Measurements from ENCODE around the gene NUFIP2.
"Not testable (repeated sequence)": the region's sequence is repeated elsewhere in the genome, so short reads cannot be mapped to it uniquely, and the experiment has no call there.

Gene NUFIP2

DNA sequence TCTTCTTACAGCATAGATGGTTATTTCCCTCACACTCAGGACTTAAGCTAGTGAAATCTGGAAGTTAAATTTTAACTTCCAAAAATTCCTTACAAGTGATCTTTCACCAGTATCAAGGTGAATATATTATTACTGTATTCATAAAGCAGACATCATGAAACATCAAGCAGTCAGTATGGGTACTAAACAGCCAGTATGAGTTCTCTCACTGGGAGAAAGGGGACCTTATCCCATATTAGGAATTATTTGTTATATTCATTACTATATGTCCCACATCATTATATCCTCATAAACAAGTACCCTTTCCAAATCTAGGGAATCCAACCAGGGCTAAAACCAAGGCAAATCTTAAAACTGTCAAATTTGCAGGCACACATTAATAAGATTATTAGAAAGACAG, 15.3 kb downstream of the NUFIP2 start:
- DNase-seq, result no peak

- DNase-seq, result no peak
Observed at GRCh38 chr17:29273924-29274323, 20.0 kb downstream of the NUFIP2 start.

GRCh38 chr17:29271980-29272379, 22.0 kb downstream of the NUFIP2 start:
- DNase-seq, result not testable (repeated sequence)

- no peak for DNase-seq
Observed at GRCh38 chr17:29263916-29264315, 30.0 kb downstream of the NUFIP2 start.

DNA sequence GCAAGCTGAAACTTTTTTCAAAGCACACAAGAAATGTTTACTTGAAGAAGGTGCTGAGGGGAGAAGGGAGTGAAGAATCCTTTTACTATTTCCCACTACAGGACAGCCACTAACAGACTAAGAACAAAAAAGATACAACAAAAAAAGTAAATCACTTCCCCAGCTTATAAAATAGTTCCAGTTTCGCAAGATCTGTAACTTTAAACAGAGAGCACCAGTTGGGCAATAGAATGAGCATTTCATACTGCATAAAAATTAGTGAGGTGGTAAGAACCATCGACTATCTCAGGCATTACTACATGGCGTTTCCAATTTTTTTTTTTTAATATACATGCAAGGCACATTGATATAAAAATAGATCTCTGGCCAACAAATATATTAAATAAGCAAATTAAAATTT, 36.2 kb downstream of the NUFIP2 start:
- peak; percentile 58 for DNase-seq

- peak; percentile 68 for DNase-seq
Observed at GRCh38 chr17:29256735-29257466, 37.0 kb downstream of the NUFIP2 start.

DNA sequence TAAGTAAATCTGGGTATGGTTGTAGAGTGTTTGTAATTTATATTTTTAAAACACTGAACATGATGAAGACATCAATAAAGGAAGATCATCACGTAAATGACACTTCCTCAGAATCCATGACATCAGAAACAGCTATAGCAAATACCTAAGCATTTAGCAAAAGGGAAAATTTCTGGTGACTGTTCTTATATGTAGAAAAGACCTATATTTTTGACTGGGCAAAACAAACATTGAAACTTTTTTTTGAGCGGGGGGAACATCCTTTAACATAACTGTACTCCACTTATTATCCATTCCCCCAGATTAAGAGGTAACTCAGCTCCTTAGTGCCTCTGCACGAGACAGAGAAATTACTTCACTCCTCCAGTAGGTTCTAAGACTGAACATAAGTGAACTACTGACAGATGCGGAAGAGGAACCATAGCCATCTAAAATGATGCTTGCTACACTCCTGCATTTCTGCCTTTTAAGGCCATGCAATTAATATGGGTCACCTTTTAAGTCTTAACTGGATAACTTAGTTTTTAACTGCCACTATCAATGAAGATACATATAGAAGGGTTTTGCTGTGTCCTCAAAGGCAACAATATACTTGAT, 37.9 kb downstream of the NUFIP2 start:
- peak; percentile 32 for DNase-seq

- no peak for DNase-seq
Observed at GRCh38 chr17:29253037-29253436, 40.9 kb downstream of the NUFIP2 start.

- peak; percentile 40 for DNase-seq
Observed at GRCh38 chr17:29252101-29252791, 41.7 kb downstream of the NUFIP2 start.

DNA sequence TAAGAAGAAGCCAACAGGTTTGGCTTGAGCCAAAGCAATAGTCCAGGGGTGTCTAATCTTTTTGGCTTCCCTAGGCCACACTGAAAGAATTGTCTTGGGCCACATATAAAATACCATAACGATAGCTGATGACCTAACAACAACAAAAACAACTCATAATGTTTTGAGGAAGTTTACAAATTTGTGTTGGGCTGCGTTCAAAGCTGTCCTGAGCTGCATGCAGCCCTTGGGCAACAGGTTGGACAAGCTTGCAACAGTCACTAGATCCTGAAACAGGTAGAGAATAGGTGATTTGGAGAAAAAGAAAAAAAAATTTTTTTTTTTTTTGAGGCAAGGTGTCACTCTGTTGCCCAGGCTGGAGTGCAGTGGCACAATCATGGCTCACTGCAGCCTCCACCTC, 42.8 kb downstream of the NUFIP2 start:
- DNase-seq, result no peak

- DNase-seq, result peak; percentile 71
Observed at GRCh38 chr17:29250666-29251065, 43.3 kb downstream of the NUFIP2 start.

DNA sequence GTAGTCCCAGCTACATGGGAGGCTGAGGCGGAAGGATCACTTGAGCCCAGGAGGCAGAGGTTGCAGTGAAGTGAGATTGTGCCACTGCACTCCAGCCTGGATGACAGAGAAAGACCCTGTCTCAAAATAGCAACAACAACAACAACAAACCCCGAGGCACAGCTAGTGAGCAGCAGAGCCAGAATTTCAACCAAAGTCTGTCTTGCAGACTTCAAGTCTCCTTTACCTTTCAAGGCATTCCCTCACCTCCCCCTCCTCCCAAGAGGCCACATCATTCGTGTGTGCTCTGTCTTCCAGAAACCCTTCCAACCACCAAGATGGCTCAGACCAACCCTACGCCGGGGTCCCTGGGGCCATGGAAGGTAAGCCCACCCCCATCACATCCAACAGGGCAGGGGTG, 45.1 kb downstream of the NUFIP2 start:
- DNase-seq, result no peak

GRCh38 chr17:29247219-29247618, 46.7 kb downstream of the NUFIP2 start:
- DNase-seq, result no peak

- DNase-seq, result no peak
Observed at GRCh38 chr17:29246628-29247027, 47.3 kb downstream of the NUFIP2 start, which contains the start of gene CRYBA1. Gene CRYBA1, plus strand, starts transcription at chr17:29246859. Its CDS starts 5 bp downstream, at chr17:29246864.

DNA sequence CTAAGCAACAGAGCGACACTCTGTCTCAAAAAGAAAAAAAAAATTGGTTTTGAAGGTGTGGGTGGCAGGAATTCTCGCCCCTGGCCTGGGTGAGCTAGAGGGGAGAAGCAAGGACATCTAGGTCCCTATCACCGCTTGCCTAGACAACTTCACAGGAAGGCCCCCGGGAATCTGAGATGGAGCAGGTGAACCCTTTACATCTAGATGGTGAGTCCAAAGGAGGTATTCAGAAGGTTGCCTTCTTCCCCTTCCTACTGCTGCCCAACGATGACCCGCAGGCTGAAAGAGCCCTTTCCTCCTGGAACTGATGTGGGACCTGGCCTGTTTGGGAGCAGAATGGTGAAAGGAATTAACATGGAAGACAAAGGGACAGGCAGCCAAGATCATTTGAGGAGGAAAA, 48.5 kb downstream of the NUFIP2 start:
- no peak for DNase-seq

- peak; percentile 52 for DNase-seq
Observed at GRCh38 chr17:29243792-29244191, 50.2 kb downstream of the NUFIP2 start.

- no peak for DNase-seq
Observed at GRCh38 chr17:29242790-29243189, 51.2 kb downstream of the NUFIP2 start.

DNA sequence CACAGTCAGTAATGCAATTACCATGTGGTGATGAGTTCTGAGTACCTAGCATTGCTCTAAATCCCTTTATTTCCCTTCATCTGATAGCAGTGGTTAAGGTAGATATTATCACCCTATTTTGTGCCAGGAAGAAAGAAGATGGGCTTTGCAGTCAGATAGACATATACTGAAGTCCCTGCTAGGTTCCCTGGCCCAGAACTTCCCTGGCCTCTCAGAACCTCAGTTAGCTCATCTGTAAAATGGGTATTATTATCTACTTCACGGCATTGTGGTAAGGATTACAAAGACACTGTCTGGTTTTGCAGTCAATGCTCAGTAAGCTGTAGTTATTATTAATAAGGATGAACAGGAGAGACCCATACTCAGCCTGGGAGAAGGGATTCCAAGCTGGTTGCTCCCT, 51.9 kb downstream of the NUFIP2 start:
- no peak for DNase-seq

GRCh38 chr17:29240968-29241963, 52.7 kb downstream of the NUFIP2 start:
- DNase-seq, result peak; percentile 98

DNA sequence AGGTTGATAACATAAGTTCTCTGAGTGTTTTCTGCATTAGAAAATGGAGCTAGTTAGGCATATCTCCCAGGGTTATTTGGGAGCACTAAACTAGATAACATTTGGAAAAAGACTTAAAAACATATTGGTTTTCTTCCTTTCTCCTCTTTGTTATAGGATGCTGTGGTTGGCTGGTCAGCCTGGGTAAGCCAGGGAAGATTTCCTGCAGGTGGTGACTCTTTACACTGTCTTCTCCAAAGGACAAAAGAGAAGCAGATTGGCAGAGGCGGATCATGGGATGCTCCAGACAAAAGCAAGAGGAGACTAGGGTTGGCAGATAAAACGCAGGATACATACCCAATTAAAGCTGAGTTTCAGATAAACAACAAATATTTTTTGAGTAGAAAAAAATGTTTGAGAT, 53.5 kb downstream of the NUFIP2 start:
- no peak for DNase-seq

DNA sequence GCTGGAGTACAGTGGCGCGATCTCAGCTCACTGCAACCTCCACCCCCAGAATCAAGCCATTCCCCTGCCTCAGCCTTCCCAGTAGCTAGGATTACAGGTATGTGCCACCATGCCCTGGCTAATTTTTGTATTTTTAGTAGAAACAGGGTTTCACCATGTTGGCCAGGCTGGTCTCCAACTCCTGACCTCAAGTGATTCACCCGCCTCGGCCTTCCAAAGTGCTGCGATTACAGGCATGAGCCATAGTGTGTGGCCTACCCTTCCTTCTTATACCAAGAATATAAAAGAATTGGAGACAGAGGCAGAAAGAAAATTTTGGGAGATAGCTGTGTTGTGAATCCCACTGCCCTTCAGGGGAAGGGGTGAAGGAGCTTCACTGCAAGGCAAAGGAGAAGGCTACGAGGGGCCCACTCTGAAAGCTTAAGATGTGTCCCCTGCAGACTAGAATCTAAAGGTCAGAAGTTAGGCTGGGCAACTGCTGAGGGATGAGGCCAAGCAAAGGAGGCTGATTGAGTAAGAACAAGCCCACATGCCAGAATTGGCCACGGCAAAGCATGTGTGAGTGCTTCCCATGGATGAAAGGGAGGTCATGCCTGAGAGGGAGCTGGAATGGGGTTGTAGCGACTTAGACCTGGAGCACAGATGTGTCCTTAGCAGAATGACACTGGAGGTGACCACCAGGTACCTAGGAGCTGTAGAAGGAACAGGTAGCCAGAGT, 55.7 kb downstream of the NUFIP2 start:
- DNase-seq, result peak; percentile 67
